ENCODE data around the gene TMEM184B. TPM values are rescaled to one million over a fixed set of nuclear protein-coding genes. Genes with fewer than 3 reads are reported as not detected.

Gene TMEM184B
- total RNA-seq = 10 to 100 TPM; 24.4 to 26.6 TPM

DNA sequence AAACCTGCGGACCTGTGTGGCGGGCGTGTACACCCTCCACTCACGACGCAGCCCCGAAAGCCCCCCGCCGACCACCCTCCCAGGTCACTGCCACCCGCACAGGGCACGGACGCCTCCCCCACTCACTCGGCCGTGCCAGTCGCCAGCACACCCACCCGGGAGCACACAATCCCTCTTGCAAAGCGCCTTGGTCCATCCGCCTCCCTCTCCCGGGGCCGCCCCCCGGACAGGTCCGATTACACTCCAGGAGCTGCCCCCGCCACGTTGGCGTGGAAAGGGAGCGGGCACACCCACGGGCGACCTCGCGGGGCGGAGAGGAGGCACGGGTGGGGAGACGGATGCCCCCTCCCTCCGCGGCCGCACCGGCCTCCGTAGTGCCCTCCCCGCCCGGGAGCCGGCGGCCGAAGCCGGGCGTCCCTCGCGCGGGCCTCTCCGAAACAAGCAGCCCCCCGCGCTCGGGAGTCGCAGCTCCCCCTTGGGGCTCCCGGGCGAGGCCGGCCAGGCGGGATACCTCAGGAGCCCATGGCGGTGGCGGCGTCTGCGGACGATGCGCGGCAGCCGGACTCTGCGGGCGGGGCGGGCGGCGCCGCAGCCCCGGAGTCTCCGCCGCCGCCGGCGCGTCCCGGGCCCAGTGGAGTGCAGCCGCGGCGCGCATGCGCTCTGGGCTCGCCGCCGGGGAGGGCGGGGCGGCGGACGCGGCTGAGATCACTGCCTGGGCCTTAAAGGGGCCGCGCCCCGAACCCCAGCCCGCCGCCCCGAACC lies at the start of gene TMEM184B:
TMEM184B (minus strand) TSS at position 638 of the 762 bp plus-strand sequence. CDS start 25,049 bp downstream, outside the sequence.
- ChIA-PET CTCF (no interaction called here), POLR2A (interaction anchor here (1.4 kb wide), 1 partner anchor 39 kb away, joined by 3 read pairs; no protein-coding TSS in a partner anchor)
- DNase-seq = peak; percentile 84
- H3K27me3 Mint-ChIP-seq = no peaks in the 10 kb centered on the region
- peak within 1 kb of the TSS; percentile 85 for H3K4me3 Mint-ChIP-seq
- H3K27ac Mint-ChIP-seq = peak within 1 kb of the TSS; percentile 87
- H3K9me3 Mint-ChIP-seq = no peaks in the 10 kb centered on the region
- no peaks in the 10 kb centered on the region for H3K36me3 Mint-ChIP-seq
- intact Hi-C loops (cut with micrococcal nuclease) = loop anchor here (2.0 kb wide), 1 partner anchor 44 kb away; the partner anchor contains the start of gene CSNK1E
- peaks cover 42% of the 10 kb centered on the region for H3K4me1 Mint-ChIP-seq (ENCODE audit: low read depth)

DNA sequence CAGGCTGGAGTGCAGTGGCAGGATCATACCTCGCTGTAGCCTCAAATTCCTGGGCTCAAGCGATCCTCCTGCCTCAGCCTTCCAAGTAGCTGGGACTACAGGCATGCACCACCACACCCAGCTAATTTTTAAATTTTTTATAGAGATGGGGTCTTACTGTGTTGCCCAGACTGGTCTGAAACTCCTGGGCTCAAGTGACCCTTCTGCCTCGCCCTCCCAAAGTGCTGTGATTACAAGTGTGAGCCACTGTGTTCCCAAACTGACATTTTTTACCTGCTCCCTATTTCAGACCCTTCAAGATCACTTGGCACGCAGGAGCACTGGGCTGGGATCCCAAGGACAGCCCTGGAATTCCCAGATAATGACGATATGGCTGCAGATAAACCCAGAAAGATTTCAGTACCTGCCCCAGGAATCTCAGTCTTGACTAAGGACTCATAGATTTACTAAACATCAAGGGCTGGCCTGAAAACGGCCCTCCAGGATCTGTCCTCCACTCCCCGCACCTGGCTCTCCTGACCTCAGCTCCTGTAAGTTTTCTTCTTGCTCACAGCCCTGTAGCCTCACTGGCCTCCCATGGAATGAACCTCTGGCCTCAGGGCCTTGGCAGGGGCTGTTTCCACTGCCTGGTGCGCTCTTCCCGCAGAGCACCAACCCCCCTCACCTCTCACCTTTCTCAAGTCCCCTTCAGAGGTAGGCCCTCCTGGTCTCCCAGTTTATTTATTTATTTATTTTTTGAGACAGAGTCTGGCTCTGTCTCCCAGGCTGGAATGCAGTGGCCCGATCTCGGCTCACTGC lies 48.0 kb upstream of the TMEM184B start:
- POLR2A ChIA-PET = no interaction called here
- Mint-ChIP-seq H3K27ac (no peak overlapping the region), H3K9me3 (no peaks in the 10 kb centered on the region), H3K4me3 (no peak overlapping the region), H3K27me3 (no peaks in the 10 kb centered on the region), H3K4me1 (ENCODE audit: low read depth) (peaks cover 9% of the 10 kb centered on the region), H3K36me3 (no peaks in the 10 kb centered on the region)
- intact Hi-C loops (cut with micrococcal nuclease) = no loop called here
- CTCF ChIA-PET = no interaction called here
- DNase-seq = no peak

DNA sequence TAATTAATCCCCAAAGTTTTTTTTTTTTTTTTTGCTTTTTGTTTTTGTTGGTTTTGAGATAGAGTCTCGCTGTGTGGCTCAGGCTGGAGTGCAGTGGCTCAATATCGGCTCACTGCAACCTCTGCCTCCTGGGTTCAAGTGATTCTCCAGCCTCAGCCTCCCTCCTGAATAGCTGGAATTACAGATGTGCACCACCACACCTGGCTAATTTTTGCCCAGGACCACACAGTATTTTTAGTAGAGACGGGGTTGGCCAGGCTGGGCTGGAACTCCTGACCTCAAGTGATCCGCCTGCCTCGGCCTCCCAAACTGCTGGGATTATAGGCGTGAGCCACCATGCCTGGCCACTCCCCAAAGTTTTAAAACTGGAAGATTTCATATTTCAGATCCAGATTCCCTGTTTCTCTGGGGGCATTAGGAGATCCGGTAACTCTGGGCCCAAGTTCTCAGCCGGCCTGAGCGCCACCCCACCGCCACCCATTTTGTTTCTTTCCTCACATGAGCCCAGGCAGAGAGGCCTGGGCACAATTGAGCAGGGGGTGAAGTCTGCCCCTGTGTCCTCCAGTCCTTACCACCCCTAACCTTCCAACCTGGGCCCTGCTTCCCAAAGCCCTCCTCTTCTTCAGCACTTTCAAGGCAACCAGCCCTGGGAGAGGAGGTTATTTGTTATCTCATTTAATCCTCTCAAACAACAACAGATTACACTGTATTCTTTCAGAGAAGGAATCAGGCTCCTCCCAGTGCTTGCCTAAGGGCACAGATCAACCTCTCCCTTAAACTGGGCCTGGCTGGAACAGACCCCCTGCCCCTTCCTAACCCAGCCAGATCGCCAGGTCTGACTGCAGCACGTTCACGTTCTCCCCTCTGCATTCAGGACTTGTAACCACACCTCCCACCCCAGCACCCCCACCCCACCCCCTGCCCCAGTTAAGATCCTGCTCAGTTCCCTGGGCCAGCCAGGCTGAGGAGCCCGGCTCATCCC lies 46.3 kb upstream of the TMEM184B start:
- no peak overlapping the region for H3K27ac Mint-ChIP-seq
- POLR2A ChIA-PET = no interaction called here
- H3K4me1 Mint-ChIP-seq (ENCODE audit: low read depth) = peaks cover 26% of the 10 kb centered on the region
- no peak for DNase-seq
- H3K27me3 Mint-ChIP-seq = no peaks in the 10 kb centered on the region
- no peaks in the 10 kb centered on the region for H3K9me3 Mint-ChIP-seq
- no peaks in the 10 kb centered on the region for H3K36me3 Mint-ChIP-seq
- H3K4me3 Mint-ChIP-seq = no peak overlapping the region
- CTCF ChIA-PET = no interaction called here
- intact Hi-C loops (cut with micrococcal nuclease) = loop anchor here (5.0 kb wide), 2 partner anchors 33 to 117 kb away; partner anchors contain the start of gene MAFF

DNA sequence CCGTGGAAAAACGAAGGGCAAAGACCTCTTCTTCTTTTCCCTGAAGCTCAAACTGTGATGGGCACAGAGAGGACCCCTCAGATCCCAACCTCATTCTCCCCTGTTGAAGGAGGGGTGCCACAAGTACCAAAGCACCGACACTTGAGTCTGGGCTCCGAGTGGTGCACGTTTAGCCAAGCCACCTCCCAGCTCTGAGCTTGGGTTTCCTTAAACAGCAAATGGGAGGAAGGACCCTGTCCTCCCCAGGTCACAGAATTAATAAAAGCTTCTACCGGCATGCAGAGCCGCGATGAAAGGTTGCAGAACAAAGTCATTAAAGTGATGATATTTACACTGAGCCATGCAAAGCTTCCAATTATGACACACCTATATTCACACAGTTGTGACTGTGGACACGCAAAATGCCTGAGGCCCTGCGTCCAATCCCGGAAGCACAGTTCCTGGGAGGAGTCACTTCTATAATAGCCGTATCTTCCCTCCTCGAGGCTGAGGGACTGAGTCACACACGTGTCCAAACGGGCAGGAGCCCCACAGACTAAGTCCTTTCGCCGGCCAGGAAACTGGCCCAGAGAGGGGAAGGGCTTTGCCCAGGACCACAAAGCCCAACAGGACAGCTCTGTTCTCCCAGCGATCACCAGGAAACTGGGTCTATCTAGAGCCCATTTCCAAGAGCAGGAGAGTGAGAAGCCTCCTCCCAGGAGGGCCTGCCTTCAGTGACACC lies 45.3 kb upstream of the TMEM184B start:
- CTCF ChIA-PET = interaction anchor here (1.0 to 1.2 kb wide), 3 partner anchors 12 to 266 kb away, joined by 3 to 4 read pairs (median 4); no protein-coding TSS in a partner anchor
- intact Hi-C loops (cut with micrococcal nuclease) = loop anchor here (2.0 to 5.0 kb wide), 3 partner anchors 34 to 116 kb away; partner anchors contain the start of genes MAFF and TMEM184B

DNA sequence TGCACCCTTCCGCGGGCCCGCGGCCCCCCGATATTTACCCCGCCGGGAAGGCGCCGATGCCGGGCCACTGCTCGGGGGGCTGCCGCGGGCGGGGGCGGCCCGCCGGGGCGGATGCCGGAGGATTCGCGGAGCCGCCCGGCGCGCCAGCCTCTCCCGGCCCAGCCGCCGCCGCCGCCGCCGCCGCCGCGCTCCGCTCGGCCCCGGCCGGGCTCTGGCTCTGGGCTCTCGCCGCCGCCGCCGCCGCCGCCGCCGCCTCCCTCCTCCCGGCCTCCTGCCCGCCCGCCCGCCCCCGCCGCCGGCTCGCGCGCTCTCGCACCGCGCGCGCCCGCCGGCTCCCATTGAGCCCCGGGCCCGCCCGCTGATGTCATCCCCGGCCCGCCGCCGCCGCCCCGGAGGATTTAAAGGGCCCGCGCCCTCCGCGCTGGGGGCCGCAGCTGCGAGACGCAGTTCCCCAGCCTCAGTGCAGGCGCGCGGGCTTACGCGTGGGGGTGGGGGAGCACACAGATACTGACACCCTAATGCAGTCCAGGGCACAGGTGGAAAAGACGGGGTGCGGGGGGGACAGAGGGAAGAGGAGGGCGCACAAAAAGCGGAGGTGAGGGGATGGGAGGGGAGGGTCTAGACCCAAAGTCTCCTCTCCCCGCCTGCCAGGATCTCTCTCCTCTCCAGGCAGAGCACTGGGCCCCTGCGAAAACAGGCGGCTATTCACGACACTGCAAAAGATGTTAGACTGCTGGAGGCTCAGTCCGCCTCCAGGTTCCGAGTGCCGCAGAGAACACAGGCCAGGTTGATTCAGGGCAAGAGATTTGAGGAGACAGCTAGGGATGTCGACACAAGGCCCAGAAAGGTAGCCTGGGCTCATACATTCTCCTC lies 44.5 kb upstream of the TMEM184B start, which contains the start of gene CSNK1E:
CSNK1E (minus strand) TSS at position 312 of the 873 bp plus-strand sequence. CDS start 3,276 bp downstream, outside the sequence.
- Mint-ChIP-seq H3K4me1 (ENCODE audit: low read depth) (peaks cover 44% of the 10 kb centered on the region), H3K4me3 (peak within 1 kb of the TSS; percentile 85), H3K36me3 (peaks cover 6% of the 10 kb centered on the region), H3K27me3 (no peaks in the 10 kb centered on the region), H3K9me3 (no peaks in the 10 kb centered on the region), H3K27ac (peak within 1 kb of the TSS; percentile 81)
- POLR2A ChIA-PET = interaction anchor here (0.9 kb wide), 1 partner anchor 11 kb away, joined by 4 read pairs; no protein-coding TSS in a partner anchor
- DNase-seq = peak; percentile 77
- intact Hi-C loops (cut with micrococcal nuclease) = loop anchor here (2.0 to 5.0 kb wide), 3 partner anchors 35 to 115 kb away; partner anchors contain the start of genes MAFF and TMEM184B
- CTCF ChIA-PET = interaction anchor here (1.0 to 1.2 kb wide), 3 partner anchors 11 to 265 kb away, joined by 3 to 4 read pairs (median 4); no protein-coding TSS in a partner anchor

More for the DNA sequence above, 45.3 kb upstream of the TMEM184B start:
- Mint-ChIP-seq H3K36me3 (peaks cover 4% of the 10 kb centered on the region), H3K4me3 (peak overlapping the region; percentile 76), H3K4me1 (ENCODE audit: low read depth) (peaks cover 36% of the 10 kb centered on the region), H3K9me3 (no peaks in the 10 kb centered on the region), H3K27ac (peak overlapping the region; percentile 78), H3K27me3 (no peaks in the 10 kb centered on the region)
- DNase-seq = no peak
- POLR2A ChIA-PET = interaction anchor here (0.9 kb wide), 1 partner anchor 12 kb away, joined by 4 read pairs; no protein-coding TSS in a partner anchor

DNA sequence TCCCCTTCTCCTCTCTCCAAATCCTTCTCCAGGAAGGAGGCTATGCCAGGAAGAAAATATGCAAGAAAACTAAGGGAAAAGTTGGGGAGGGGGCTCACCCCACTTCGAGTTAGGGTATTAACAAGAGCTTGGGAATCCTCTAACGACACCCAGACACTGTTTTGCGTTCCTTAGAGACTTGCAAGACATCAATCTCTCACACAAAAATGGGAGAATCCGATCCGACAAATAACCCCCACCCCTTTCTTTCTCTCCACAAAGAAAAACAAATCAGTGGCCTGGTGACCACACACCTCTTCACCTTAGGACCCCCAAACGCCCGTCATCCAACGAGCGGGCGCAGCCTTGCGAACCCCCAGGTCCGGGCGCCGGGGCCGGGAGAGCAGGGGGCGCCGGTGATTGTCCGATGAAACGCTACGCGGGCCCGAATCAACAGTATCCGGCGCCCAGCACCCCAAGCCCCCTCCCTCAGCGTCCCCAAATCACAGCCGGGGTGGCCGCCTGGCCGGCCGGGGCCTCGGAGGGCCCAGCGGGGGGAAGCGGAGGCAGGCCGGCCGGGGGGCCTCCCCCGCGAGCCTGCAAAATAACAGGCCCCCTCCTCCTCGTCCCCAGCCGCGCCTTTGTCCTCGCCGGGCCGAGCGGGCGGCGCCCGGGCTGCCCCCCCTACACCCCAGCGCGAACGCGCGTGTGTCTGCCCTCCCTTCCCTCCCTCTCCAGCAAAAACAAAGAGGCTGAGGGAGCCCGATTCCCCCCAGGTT lies 43.7 kb upstream of the TMEM184B start:
- intact Hi-C loops (cut with micrococcal nuclease) = loop anchor here (1.0 to 5.0 kb wide), 4 partner anchors 10 to 114 kb away; partner anchors contain the start of genes MAFF and TMEM184B
- ChIA-PET POLR2A (interaction anchor here (3.2 kb wide), 1 partner anchor 11 kb away, joined by 17 read pairs; no protein-coding TSS in a partner anchor), CTCF (interaction anchor here (1.0 kb wide), 1 partner anchor 10 kb away, joined by 3 read pairs; no protein-coding TSS in a partner anchor)
- H3K27ac Mint-ChIP-seq = peak overlapping the region; percentile 81
- peaks cover 51% of the 10 kb centered on the region for H3K4me1 Mint-ChIP-seq (ENCODE audit: low read depth)
- H3K4me3 Mint-ChIP-seq = peak overlapping the region; percentile 85
- DNase-seq = peak; percentile 57
- no peaks in the 10 kb centered on the region for H3K27me3 Mint-ChIP-seq
- peaks cover 8% of the 10 kb centered on the region for H3K36me3 Mint-ChIP-seq
- H3K9me3 Mint-ChIP-seq = no peaks in the 10 kb centered on the region

DNA sequence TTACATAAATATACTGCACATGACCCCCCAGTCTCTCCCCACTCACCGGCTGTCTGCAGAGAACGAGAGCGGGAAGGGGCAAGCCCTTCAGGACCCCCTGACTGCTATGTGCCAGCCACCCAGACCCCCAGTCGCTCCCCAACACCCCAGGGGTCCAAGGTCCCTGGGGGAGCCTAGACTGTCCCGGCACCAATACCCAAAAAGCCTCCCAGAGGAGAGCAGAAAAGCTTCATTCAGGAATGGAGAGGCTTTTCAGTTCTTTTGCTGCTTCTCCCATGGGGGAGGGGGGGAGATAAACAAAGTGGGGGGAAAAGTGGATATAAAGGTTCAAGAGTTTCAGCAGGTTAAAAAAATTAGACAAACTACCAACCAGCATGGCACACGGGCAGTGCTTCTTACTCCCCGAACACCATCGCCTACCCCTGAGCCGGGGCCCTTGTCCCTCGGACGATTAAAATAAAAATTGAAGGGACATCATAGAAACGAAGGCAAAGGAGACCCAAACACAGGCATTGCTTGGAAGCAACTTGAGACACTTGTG lies 43.1 kb upstream of the TMEM184B start:
- POLR2A ChIA-PET = interaction anchor here (0.7 to 3.2 kb wide), 2 partner anchors 10 to 134 kb away, joined by 3 to 17 read pairs; no protein-coding TSS in a partner anchor
- peaks cover 57% of the 10 kb centered on the region for H3K4me1 Mint-ChIP-seq (ENCODE audit: low read depth)

DNA sequence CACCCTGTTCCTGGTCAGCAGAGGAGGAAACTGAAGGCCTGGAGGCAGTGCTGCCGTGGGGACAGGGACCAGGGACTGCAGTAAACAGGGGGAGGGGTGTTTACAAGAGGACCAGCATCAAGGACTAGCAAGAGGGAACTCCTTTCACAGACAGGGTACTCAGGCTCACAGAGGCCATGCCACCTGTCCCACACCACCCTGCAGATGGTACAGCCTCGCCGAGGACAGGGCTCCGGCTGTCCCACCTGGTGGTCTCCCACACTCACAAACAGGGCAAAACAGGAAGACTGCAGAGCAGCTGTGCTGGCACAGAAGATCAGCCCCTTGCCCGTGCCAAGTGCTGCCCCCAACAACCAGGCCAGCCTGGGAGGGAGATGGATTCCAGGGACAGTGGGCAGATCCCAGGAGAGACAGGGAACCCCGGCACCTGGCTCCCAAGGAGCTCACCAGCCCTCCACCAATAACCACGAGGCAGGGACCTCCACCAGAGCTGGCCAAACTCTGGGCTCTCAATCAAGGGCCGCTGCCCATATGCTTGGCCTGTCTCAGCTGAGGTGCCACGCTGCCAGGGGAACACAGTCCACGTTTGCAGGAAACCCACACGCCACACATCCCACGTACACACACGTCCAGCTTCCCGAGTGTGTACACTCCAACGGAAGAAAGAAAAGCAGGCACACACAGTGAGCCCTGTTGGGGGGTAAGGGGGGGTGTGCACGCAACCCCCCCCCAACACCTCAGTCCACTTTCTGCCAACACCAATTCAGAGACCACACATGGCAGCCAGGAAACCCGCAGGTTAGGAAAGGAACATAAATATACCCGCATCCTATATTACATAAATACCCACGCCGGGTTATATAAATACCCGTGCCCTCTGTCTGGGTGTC lies 42.4 kb upstream of the TMEM184B start:
- peak; percentile 26 for DNase-seq
- CTCF ChIA-PET = interaction anchor here (0.7 to 1.6 kb wide), 3 partner anchors 10 to 263 kb away, joined by 3 to 5 read pairs (median 4); no protein-coding TSS in a partner anchor
- intact Hi-C loops (cut with micrococcal nuclease) = loop anchor here (5.0 kb wide), 2 partner anchors 37 to 113 kb away; partner anchors contain the start of gene MAFF
- no peaks in the 10 kb centered on the region for H3K27me3 Mint-ChIP-seq
- peak overlapping the region; percentile 85 for H3K4me3 Mint-ChIP-seq
- H3K27ac Mint-ChIP-seq = peak overlapping the region; percentile 81
- no peaks in the 10 kb centered on the region for H3K9me3 Mint-ChIP-seq
- H3K4me1 Mint-ChIP-seq (ENCODE audit: low read depth) = peaks cover 64% of the 10 kb centered on the region
- H3K36me3 Mint-ChIP-seq = peaks cover 11% of the 10 kb centered on the region
- POLR2A ChIA-PET = interaction anchor here (0.7 to 3.2 kb wide), 2 partner anchors 9 to 133 kb away, joined by 3 to 17 read pairs; no protein-coding TSS in a partner anchor

More for the DNA sequence above, 43.1 kb upstream of the TMEM184B start:
- intact Hi-C loops (cut with micrococcal nuclease) = loop anchor here (1.0 to 5.0 kb wide), 4 partner anchors 10 to 114 kb away; partner anchors contain the start of genes MAFF and TMEM184B
- Mint-ChIP-seq H3K27ac (peak overlapping the region; percentile 81), H3K4me3 (peak overlapping the region; percentile 85), H3K27me3 (no peaks in the 10 kb centered on the region), H3K36me3 (peaks cover 8% of the 10 kb centered on the region), H3K9me3 (no peaks in the 10 kb centered on the region)
- DNase-seq = peak; percentile 20
- CTCF ChIA-PET = interaction anchor here (0.7 to 1.2 kb wide), 3 partner anchors 10 to 264 kb away, joined by 3 to 5 read pairs (median 3); no protein-coding TSS in a partner anchor
